H1 (cell line): ENCODE measurements around the gene PLCH2. TPM values are rescaled to one million over a fixed set of nuclear protein-coding genes. Genes with fewer than 3 reads are reported as not detected.

Experiments
- CTCF ChIA-PET: fragments of 300-600 bp; sonication (Branson Sonifier 250); formaldehyde crosslinking; loops from one replicate; lab custom pipeline; 2021; ENCODE audit not compliant: partially characterized antibody; lab: Charles Lee
- POLR2A ChIA-PET: fragments of 300-600 bp; sonication (Branson Sonifier 250); formaldehyde crosslinking; loops from one replicate; lab custom pipeline; 2021; ENCODE audit warnings: inconsistent platforms; ENCODE audit not compliant: partially characterized antibody; lab: Charles Lee
- DNase-seq, 2 experiments: peaks; one replicate each; pipeline versions ENCODE4 v3.0.0 to v3.0.0-alpha.2; 2010 to 2022; ENCODE audit warnings: low spot score in 2 of 2, low read depth in 1 of 2, mixed read lengths in 1 of 2
- FAIRE-seq: peaks from 2 replicates; lab custom pipeline; 2011; peaks lifted over from hg19 to GRCh38; lab: Jason Lieb, UNC
- H2AFZ ChIP-seq: 2 replicates; pipeline ENCODE4 v1.8.1; 2012; ENCODE audit warnings: low read length, inconsistent platforms
- H2AK5ac ChIP-seq: 2 replicates; pipeline ENCODE4 v1.6.1; 2013; ENCODE audit warnings: low read depth, low read length
- H2BK120ac ChIP-seq: replicated peaks from 2 replicates; pipeline ENCODE3; 2013; ENCODE audit warnings: low read depth, low read length, inconsistent platforms
- H2BK12ac ChIP-seq: 2 replicates; pipeline ENCODE4 v1.6.1; 2013; ENCODE audit warnings: low read depth, low read length
- H2BK15ac ChIP-seq: 2 replicates; pipeline ENCODE4 v1.6.1; 2013; ENCODE audit warnings: low read length
- H2BK20ac ChIP-seq: 2 replicates; pipeline ENCODE4 v1.6.1; 2013; ENCODE audit warnings: low read length
- H2BK5ac ChIP-seq: 2 replicates; pipeline ENCODE4 v1.6.1; 2013; ENCODE audit warnings: low read depth, low read length
- H3K14ac ChIP-seq: 2 replicates; pipeline ENCODE4 v1.6.1; 2013; ENCODE audit warnings: inconsistent platforms; ENCODE audit not compliant: insufficient read length
- H3K18ac ChIP-seq: 2 replicates; pipeline ENCODE4 v1.6.1; 2013; ENCODE audit warnings: low read length; ENCODE audit errors: extremely low read depth
- H3K23ac ChIP-seq: 2 replicates; pipeline ENCODE4 v1.6.1; 2013; ENCODE audit warnings: inconsistent platforms; ENCODE audit not compliant: insufficient read length
- H3K23me2 ChIP-seq: 2 replicates; pipeline ENCODE4 v1.6.1; 2013; ENCODE audit warnings: low read depth, low read length
- H3K27ac ChIP-seq: 2 replicates; pipeline ENCODE4 v1.6.1; 2011; ENCODE audit warnings: low read depth, low read length, inconsistent platforms
- H3K27me3 ChIP-seq, 4 experiments: replicated peaks in 1 of 4; 1 replicate in 1 of 4; 2 replicates in 3 of 4; pipeline versions ENCODE4 v1.6.1 to v1.8.1; 2011 to 2013; ENCODE audit warnings: low read length in 3 of 4, mild to moderate bottlenecking in 3 of 4, inconsistent platforms in 2 of 4, mixed read lengths in 2 of 4, moderate library complexity in 1 of 4; ENCODE audit not compliant: control insufficient read depth in 3 of 4, insufficient read depth in 3 of 4; ENCODE audit errors: extremely low read depth in 1 of 4
- H3K36me3 ChIP-seq, 4 experiments: 2 replicates each; pipeline versions ENCODE4 v1.6.1 to v1.8.1; 2011 to 2013; ENCODE audit warnings: mild to moderate bottlenecking in 4 of 4, low read length in 3 of 4, moderate library complexity in 2 of 4, control low read depth in 1 of 4, inconsistent platforms in 1 of 4; ENCODE audit not compliant: insufficient read depth in 4 of 4, control insufficient read depth in 2 of 4
- H3K4ac ChIP-seq: replicated peaks from 2 replicates; pipeline ENCODE3; 2013; ENCODE audit warnings: low read length, low read depth, mixed read lengths, inconsistent platforms; ENCODE audit not compliant: insufficient read length
- H3K4me1 ChIP-seq, 4 experiments: replicated peaks in 1 of 4; 1 replicate in 1 of 4; 2 replicates in 3 of 4; pipeline versions ENCODE4 v1.6.1 to v1.8.1; 2011 to 2013; ENCODE audit warnings: low read length in 3 of 4, inconsistent platforms in 2 of 4, mixed read lengths in 1 of 4; ENCODE audit not compliant: insufficient read depth in 4 of 4, control insufficient read depth in 3 of 4
- H3K4me2 ChIP-seq, 2 experiments: 2 replicates each; pipeline versions ENCODE4 v1.6.1 to v1.8.1; 2011 to 2013; ENCODE audit warnings: low read depth in 2 of 2, low read length in 2 of 2, control low read depth in 1 of 2, inconsistent platforms in 1 of 2, mild to moderate bottlenecking in 1 of 2; ENCODE audit not compliant: insufficient read depth in 1 of 2
- H3K4me3 ChIP-seq, 4 experiments: fragments of 200-600, 300-600 bp in 1 of 4; sonication (generic), shearing (Covaris generic), sonication (Bioruptor Twin) in 1 of 4; 2 replicates each; pipeline versions ENCODE4 v1.5.1 to v1.8.1; 2011 to 2016; ENCODE audit warnings: low read length in 4 of 4, low read depth in 3 of 4, control low read depth in 2 of 4, inconsistent platforms in 2 of 4, mild to moderate bottlenecking in 2 of 4, mixed read lengths in 1 of 4, moderate library complexity in 1 of 4; ENCODE audit not compliant: insufficient read depth in 2 of 4; ENCODE audit errors: extremely low read depth in 1 of 4
- H3K56ac ChIP-seq: replicated peaks from 2 replicates; pipeline ENCODE3; 2013; ENCODE audit warnings: low read depth, mild to moderate bottlenecking, mixed read lengths, low read length, inconsistent platforms; ENCODE audit not compliant: insufficient read length
- H3K79me1 ChIP-seq: 2 replicates; pipeline ENCODE4 v1.6.1; 2013; ENCODE audit warnings: low read depth, low read length, control low read depth
- H3K79me2 ChIP-seq, 2 experiments: 2 replicates each; pipeline versions ENCODE4 v1.6.1 to v1.8.1; 2012 to 2013; ENCODE audit warnings: low read length in 2 of 2, mild to moderate bottlenecking in 2 of 2, inconsistent platforms in 1 of 2; ENCODE audit not compliant: insufficient read depth in 2 of 2, control insufficient read depth in 1 of 2
- H3K9ac ChIP-seq, 4 experiments: replicated peaks in 1 of 4; 1 replicate in 1 of 4; 2 replicates in 3 of 4; pipeline versions ENCODE4 v1.6.1 to v1.8.1; 2011 to 2013; ENCODE audit warnings: low read depth in 3 of 4, low read length in 3 of 4, control low read depth in 2 of 4, mild to moderate bottlenecking in 2 of 4, moderate library complexity in 2 of 4, inconsistent platforms in 1 of 4; ENCODE audit errors: extremely low read depth in 1 of 4
- H3K9me3 ChIP-seq, 2 experiments: 2 replicates each; pipeline versions ENCODE4 v1.6.1 to v1.8.1; 2012 to 2013; ENCODE audit warnings: mild to moderate bottlenecking in 2 of 2, moderate library complexity in 2 of 2, control low read depth in 1 of 2, inconsistent platforms in 1 of 2, low read depth in 1 of 2, low read length in 1 of 2, mixed read lengths in 1 of 2; ENCODE audit not compliant: insufficient read depth in 2 of 2
- H4K20me1 ChIP-seq, 2 experiments: replicated peaks in 1 of 2; 2 replicates each; pipeline versions ENCODE3 to v1.8.1; 2011 to 2013; ENCODE audit warnings: inconsistent platforms in 2 of 2, low read length in 2 of 2, mild to moderate bottlenecking in 1 of 2; ENCODE audit not compliant: insufficient read depth in 2 of 2, control insufficient read depth in 1 of 2
- H4K5ac ChIP-seq: 2 replicates; pipeline ENCODE4 v1.6.1; 2013; ENCODE audit warnings: low read length, low read depth, mixed read lengths, inconsistent platforms; ENCODE audit not compliant: insufficient read length
- H4K8ac ChIP-seq: 2 replicates; pipeline ENCODE4 v1.8.0; 2013; ENCODE audit warnings: mild to moderate bottlenecking, moderate library complexity, low read length, inconsistent platforms; ENCODE audit not compliant: insufficient read depth; ENCODE audit errors: extremely low read depth
- H4K91ac ChIP-seq: replicated peaks from 2 replicates; pipeline ENCODE3; 2013; ENCODE audit warnings: low read length, mixed read lengths, inconsistent platforms; ENCODE audit not compliant: insufficient read length
- RFX5 ChIP-seq: IDR thresholded peaks from 2 replicates; pipeline ENCODE4 v1.6.1; 2011; ENCODE audit warnings: low read depth, low read length, improper control_type of control experiment, borderline replicate concordance
- WGBS, 2 experiments: shearing (Covaris generic) in 1 of 2; methylation state at CpG; one replicate each; pipeline versions ENCODE4 v1.1.6 to v1.1.7; 2013 to 2015; ENCODE audit warnings: low lambda C conversion rate in 2 of 2, mixed read lengths in 2 of 2, inconsistent platforms in 1 of 2, low coverage in 1 of 2, missing lambda C conversion rate in 1 of 2; ENCODE audit not compliant: insufficient replicate concordance in 2 of 2, insufficient coverage in 1 of 2, insufficient read length in 1 of 2; ENCODE audit errors: extremely low coverage in 1 of 2, missing lambda C conversion rate in 1 of 2; 5-methylcytosine and 5-hydroxymethylcytosine counted together
- polyA plus RNA-seq, 7 experiments: library from polyadenylated mRNA; depleted of rRNA in 3 of 7; stranded (reverse) in 5 of 7; unstranded in 2 of 7; fragments of >200 nt in 5 of 7; fragments of 200-250 nt in 2 of 7; gene quantifications; 1 replicate in 5 of 7; 2 replicates in 1 of 7; 4 replicates in 1 of 7; pipeline versions ENCODE4 v1.2.1 to v1.2.3, GENCODE V29; 2011 to 2013; ENCODE audit warnings: missing spikeins in 2 of 7, mixed read lengths in 2 of 7
- total RNA-seq: library from RNA; stranded (reverse); fragmentation: NEBNext Ultra II Directional; extraction: Animal tissue kit (Norgen Biotek cat#: 25700); gene quantifications from 2 replicates; pipeline ENCODE4 v1.2.1, GENCODE V29; 2021
- TF ChIP-seq, protein P1 (sequence below), 3 experiments: IDR thresholded peaks; 1 replicate in 2 of 3; 2 replicates in 1 of 3; pipeline versions ENCODE4 v1.5.1 to v1.6.1; 2011; ENCODE audit warnings: low read length in 3 of 3, mild to moderate bottlenecking in 3 of 3, inconsistent platforms in 2 of 3, low read depth in 1 of 3, moderate library complexity in 1 of 3; ENCODE audit not compliant: insufficient read depth in 1 of 3; ENCODE audit errors: control extremely low read depth in 1 of 3

Gene PLCH2
- total and polyA plus RNA-seq, 2 of the 8 experiments (the other 6 are each of a cell fraction or from before 2014, with no cell fraction given), result 0.14 to 0.19 TPM

DNA sequence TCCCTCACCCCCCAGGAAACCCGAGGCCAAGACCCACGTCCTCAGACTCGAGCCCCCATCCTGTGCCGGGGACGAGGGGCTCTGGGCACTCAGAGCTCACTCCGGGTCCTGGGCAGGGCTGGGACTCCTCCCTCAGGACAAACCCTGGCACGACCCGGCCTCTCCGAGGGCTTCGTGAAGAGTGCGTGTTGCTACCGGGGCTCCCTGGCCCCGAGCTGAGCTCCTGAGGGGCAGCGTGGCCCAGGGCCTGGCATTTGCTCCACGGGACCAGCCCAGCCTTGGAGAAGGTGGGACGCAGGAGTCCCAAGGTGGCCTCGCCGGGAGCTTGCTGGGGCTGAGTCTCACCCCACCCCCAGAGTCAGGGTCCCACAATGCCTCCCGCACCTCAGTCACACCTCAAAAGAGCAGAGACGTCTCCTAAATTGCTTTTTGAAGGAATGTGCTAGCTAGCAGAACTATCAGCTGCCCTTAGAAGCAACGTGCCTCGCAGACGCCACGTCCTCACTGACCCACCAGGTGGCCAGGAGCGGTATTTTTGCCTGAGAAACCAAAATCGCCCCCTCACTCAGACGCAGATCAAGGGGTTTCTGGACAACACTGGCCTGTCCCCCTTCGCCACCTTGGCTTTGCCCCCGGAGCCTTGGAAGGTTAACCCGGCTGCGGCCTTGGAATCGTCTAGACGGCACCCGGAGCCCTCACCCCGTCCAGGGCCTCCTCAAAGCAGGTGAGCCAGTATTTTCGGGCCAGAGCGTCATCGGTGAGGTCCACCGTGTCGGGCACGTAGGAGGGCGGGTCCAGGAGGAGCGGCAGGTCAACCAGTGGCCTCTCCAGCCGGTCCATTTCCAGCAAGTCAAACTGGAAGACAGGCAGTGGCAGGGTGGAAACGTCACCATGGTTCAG is 39.0 kb downstream of the PLCH2 start:
- no peak overlapping the region for H2BK12ac ChIP-seq
- peaks cover 0 to 19% of the 10 kb centered on the region in 2 experiments for H4K20me1 ChIP-seq
- no peak overlapping the region for H3K56ac ChIP-seq
- no peaks in the 10 kb centered on the region; the same call in none of the 2 replicates for H3K79me1 ChIP-seq
- H3K4me2 ChIP-seq, result no peak overlapping the region
- H3K14ac ChIP-seq, result no peak overlapping the region
- H2BK5ac ChIP-seq, result no peak overlapping the region
- H3K27me3 ChIP-seq, result no peaks in the 10 kb centered on the region
- no peak overlapping the region for H3K9ac ChIP-seq
- no peak overlapping the region for H2AFZ ChIP-seq
- H3K9me3 ChIP-seq, result no peaks in the 10 kb centered on the region
- no peaks in the 10 kb centered on the region for H3K4me1 ChIP-seq
- no peak overlapping the region for H2BK120ac ChIP-seq
- H3K23me2 ChIP-seq, result no peaks in the 10 kb centered on the region
- H3K79me2 ChIP-seq, result no peaks in the 10 kb centered on the region
- FAIRE-seq (no peak), DNase-seq (no peak)
- H3K4me3 ChIP-seq, result no peak overlapping the region
- TF ChIP-seq, protein P1, sequence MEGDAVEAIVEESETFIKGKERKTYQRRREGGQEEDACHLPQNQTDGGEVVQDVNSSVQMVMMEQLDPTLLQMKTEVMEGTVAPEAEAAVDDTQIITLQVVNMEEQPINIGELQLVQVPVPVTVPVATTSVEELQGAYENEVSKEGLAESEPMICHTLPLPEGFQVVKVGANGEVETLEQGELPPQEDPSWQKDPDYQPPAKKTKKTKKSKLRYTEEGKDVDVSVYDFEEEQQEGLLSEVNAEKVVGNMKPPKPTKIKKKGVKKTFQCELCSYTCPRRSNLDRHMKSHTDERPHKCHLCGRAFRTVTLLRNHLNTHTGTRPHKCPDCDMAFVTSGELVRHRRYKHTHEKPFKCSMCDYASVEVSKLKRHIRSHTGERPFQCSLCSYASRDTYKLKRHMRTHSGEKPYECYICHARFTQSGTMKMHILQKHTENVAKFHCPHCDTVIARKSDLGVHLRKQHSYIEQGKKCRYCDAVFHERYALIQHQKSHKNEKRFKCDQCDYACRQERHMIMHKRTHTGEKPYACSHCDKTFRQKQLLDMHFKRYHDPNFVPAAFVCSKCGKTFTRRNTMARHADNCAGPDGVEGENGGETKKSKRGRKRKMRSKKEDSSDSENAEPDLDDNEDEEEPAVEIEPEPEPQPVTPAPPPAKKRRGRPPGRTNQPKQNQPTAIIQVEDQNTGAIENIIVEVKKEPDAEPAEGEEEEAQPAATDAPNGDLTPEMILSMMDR (IDR thresholded peaks at IDR 0.05; ENCODE audit: control extremely low read depth in 1 of 3, insufficient read depth in 1 of 3, low read depth in 1 of 3, low read length in 3 of 3), result peak in 2 of 3 experiments; percentile 29 to 36; a peak in 3 of 4 replicates
- TF ChIP-seq RFX5, result no peak
- no peak overlapping the region for H3K4ac ChIP-seq
- ChIA-PET POLR2A (interaction anchor here (0.6 to 1.1 kb wide), 2 partner anchors 12 to 62 kb away, joined by 3 read pairs; no protein-coding TSS in a partner anchor), CTCF (interaction anchor here (0.7 to 2.8 kb wide), 14 partner anchors 9 to 178 kb away, joined by 3 to 9 read pairs (median 3); no protein-coding TSS in a partner anchor)
- H2BK15ac ChIP-seq, result no peak overlapping the region
- H3K23ac ChIP-seq, result no peak overlapping the region
- H2AK5ac ChIP-seq, result no peak overlapping the region
- H4K5ac ChIP-seq, result no peak overlapping the region
- no peak overlapping the region for H3K27ac ChIP-seq
- H3K18ac ChIP-seq, result no peak overlapping the region
- 91% methylated on average over 42 of the region's 45 CpGs; no CpG with 5 or more reads in 1 of the 2 experiments for WGBS, 2 experiments
- H2BK20ac ChIP-seq, result no peak overlapping the region
- no peak overlapping the region for H4K91ac ChIP-seq
- H3K36me3 ChIP-seq, result peaks cover 15 to 64% (median 43%) of the 10 kb centered on the region in 4 experiments; a peak in 7 of 8 replicates
- H4K8ac ChIP-seq, result no peak overlapping the region; the same call in none of the 2 replicates
